Mammary epithelial cell (primary cell): ENCODE results near the gene ACTL7A.

Experiments
- EZH2 ChIP-seq: IDR thresholded peaks from 2 replicates; pipeline ENCODE4 v1.6.1; 2012; ENCODE audit warnings: low read length, inconsistent platforms, borderline replicate concordance
- TF ChIP-seq, protein P1 (sequence below), 2 donors: IDR thresholded peaks in 1 of 2; conservative IDR thresholded peaks in 1 of 2; 2 replicates each; pipeline ENCODE4 v1.5.1; 2011 to 2012; ENCODE audit warnings: inconsistent platforms in 2 of 2, low read length in 2 of 2, mild to moderate bottlenecking in 2 of 2, control low read depth in 1 of 2, low read depth in 1 of 2; ENCODE audit not compliant: insufficient read depth in 1 of 2; ENCODE audit errors: extremely low read depth in 1 of 2

DNA sequence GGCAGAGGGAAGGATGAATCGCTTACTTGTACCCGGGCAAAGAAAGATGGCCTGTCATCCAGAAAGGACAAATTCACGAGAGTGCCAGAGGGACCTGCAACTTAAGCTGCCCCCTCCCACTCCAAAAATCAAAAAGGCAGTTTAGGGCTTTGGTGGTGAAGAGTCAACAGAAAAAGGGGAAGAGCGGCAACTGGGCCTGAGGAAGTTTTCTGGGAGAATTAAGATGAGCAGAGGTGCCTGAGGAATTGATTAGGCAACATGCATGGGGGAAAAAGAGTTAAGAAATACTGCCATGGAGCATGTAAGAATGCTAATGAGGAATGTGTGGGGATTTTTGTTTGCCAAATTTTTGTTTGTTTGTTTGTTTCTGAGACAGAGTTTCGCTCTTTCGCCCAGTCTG, 4.5 kb upstream of the ACTL7A start:
- TF ChIP-seq, protein P1, sequence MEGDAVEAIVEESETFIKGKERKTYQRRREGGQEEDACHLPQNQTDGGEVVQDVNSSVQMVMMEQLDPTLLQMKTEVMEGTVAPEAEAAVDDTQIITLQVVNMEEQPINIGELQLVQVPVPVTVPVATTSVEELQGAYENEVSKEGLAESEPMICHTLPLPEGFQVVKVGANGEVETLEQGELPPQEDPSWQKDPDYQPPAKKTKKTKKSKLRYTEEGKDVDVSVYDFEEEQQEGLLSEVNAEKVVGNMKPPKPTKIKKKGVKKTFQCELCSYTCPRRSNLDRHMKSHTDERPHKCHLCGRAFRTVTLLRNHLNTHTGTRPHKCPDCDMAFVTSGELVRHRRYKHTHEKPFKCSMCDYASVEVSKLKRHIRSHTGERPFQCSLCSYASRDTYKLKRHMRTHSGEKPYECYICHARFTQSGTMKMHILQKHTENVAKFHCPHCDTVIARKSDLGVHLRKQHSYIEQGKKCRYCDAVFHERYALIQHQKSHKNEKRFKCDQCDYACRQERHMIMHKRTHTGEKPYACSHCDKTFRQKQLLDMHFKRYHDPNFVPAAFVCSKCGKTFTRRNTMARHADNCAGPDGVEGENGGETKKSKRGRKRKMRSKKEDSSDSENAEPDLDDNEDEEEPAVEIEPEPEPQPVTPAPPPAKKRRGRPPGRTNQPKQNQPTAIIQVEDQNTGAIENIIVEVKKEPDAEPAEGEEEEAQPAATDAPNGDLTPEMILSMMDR (conservative IDR thresholded peaks at IDR 0.05 in 1 of 2, IDR thresholded peaks at IDR 0.05 in 1 of 2; ENCODE audit: extremely low read depth in 1 of 2, insufficient read depth in 1 of 2, low read depth in 1 of 2, low read length in 2 of 2), result no peak
- no peak for TF ChIP-seq EZH2
